GM12878 (cell line): Measurements from ENCODE around the gene S100A14. TPM values are rescaled to one million over a fixed set of nuclear protein-coding genes. Genes with fewer than 3 reads are reported as not detected.

Experiments used
- ATAC-seq: fragments of 200-7000 bp; cut with Tn5 transposase; 3 replicates; pipeline ENCODE4 v1.9.1; 2020; ENCODE audit warnings: mild to moderate bottlenecking, moderate library complexity
- BruUV-seq: library from RNA; stranded (reverse); fragments of 400-500 nt; replicated peaks from 2 replicates; lab custom pipeline; 2021; lab: Mats Ljungman, UMichigan
- CTCF ChIA-PET: fragments of 300-600 bp; sonication (Branson Sonifier 250); formaldehyde crosslinking; extraction: SDS; loops from one replicate; lab custom pipeline; 2021; ENCODE audit warnings: inconsistent platforms; lab: Yijun Ruan, JAX
- POLR2A ChIA-PET: fragments of 350-600 bp; formaldehyde crosslinking; extraction: SDS; loops from one replicate; lab custom pipeline; 2021; ENCODE audit warnings: inconsistent platforms; lab: Charles Lee
- RAD21 ChIA-PET: fragments of 300-600 bp; sonication (Branson Sonifier 250); formaldehyde crosslinking; loops from one replicate; lab custom pipeline; 2023; ENCODE audit warnings: antibody characterized with exemption; ENCODE audit not compliant: unreplicated experiment; lab: Charles Lee
- SMC1A ChIA-PET: fragments of 300-600 bp; sonication (Branson Sonifier 250); formaldehyde crosslinking; loops from one replicate; lab custom pipeline; 2023; ENCODE audit not compliant: unreplicated experiment, uncharacterized antibody; lab: Charles Lee
- DNase-seq: peaks from one replicate; pipeline ENCODE4 v3.0.0-alpha.2; 2011; ENCODE audit warnings: low read depth, low spot score
- FAIRE-seq: peaks from 3 replicates; lab custom pipeline; 2011; peaks lifted over from hg19 to GRCh38; lab: Jason Lieb, UNC
- H2AFZ ChIP-seq: 2 replicates; pipeline ENCODE4 v1.6.0; 2011; ENCODE audit warnings: low read depth, low read length, control low read depth; ENCODE audit not compliant: control insufficient read depth
- H3K27ac ChIP-seq: 2 replicates; pipeline ENCODE4 v1.5.1; 2011; ENCODE audit warnings: control low read depth; ENCODE audit not compliant: control insufficient read depth, insufficient read depth
- H3K27me3 ChIP-seq, 2 experiments: replicated peaks in 1 of 2; 2 replicates each; pipeline versions ENCODE4 v1.6.0 to v1.6.1; 2011; ENCODE audit warnings: low read length in 1 of 2; ENCODE audit not compliant: control insufficient read depth in 2 of 2, insufficient read depth in 2 of 2
- H3K36me3 ChIP-seq, 2 experiments: 2 replicates each; pipeline ENCODE4 v1.5.1; 2011; ENCODE audit warnings: low read length in 1 of 2; ENCODE audit not compliant: control insufficient read depth in 2 of 2, insufficient read depth in 2 of 2
- H3K4me1 ChIP-seq: 2 replicates; pipeline ENCODE4 v1.6.1; 2011; ENCODE audit warnings: mild to moderate bottlenecking, low read length, moderate library complexity, mixed read lengths; ENCODE audit not compliant: control insufficient read depth, insufficient read depth
- H3K4me2 ChIP-seq: 2 replicates; pipeline ENCODE4 v1.6.0; 2011; ENCODE audit warnings: control low read depth; ENCODE audit not compliant: control insufficient read depth, insufficient read depth
- H3K4me3 ChIP-seq: fragments of 200-600 bp; sonication (generic); 2 replicates; pipeline ENCODE4 v1.5.1; 2016
- H3K79me2 ChIP-seq: 2 replicates; pipeline ENCODE4 v1.6.0; 2011; ENCODE audit warnings: low read length; ENCODE audit not compliant: control insufficient read depth, insufficient read depth
- H3K9ac ChIP-seq: 2 replicates; pipeline ENCODE4 v1.8.0; 2011; ENCODE audit warnings: low read length, control low read depth, mixed read lengths; ENCODE audit not compliant: control insufficient read depth, insufficient read depth
- H3K9me3 ChIP-seq: replicated peaks from 3 replicates; pipeline ENCODE4 v1.5.1; 2011; ENCODE audit warnings: mild to moderate bottlenecking, low read length; ENCODE audit not compliant: control insufficient read depth, insufficient read depth
- H4K20me1 ChIP-seq: 2 replicates; pipeline ENCODE4 v1.6.0; 2011; ENCODE audit not compliant: control insufficient read depth, insufficient read depth
- ATF7 ChIP-seq: fragments of 450-650 bp; IDR thresholded peaks from 2 replicates; pipeline ENCODE4 v1.6.1; 2016; ENCODE audit warnings: low read depth, mild to moderate bottlenecking
- BACH1 ChIP-seq: fragments of 450-650 bp; IDR thresholded peaks from 2 replicates; pipeline ENCODE4 v1.6.1; 2017; ENCODE audit warnings: mild to moderate bottlenecking, borderline replicate concordance
- BHLHE40 ChIP-seq, 2 experiments: fragments of 450-650 bp in 1 of 2; IDR thresholded peaks; 2 replicates each; pipeline ENCODE4 v1.6.1; 2011 to 2017; ENCODE audit warnings: low read depth in 2 of 2, borderline replicate concordance in 1 of 2, improper control_type of control experiment in 1 of 2, low read length in 1 of 2, mild to moderate bottlenecking in 1 of 2
- CHD2 ChIP-seq: IDR thresholded peaks from 2 replicates; pipeline ENCODE4 v1.6.1; 2011; ENCODE audit warnings: low read depth, low read length, improper control_type of control experiment, borderline replicate concordance
- E4F1 ChIP-seq: fragments of 450-650 bp; IDR thresholded peaks from 2 replicates; pipeline ENCODE4 v1.6.1; 2018; ENCODE audit warnings: borderline replicate concordance, mild to moderate bottlenecking; ENCODE audit not compliant: partially characterized antibody
- ESRRA ChIP-seq: IDR thresholded peaks from 2 replicates; pipeline ENCODE4 v1.6.1; 2012; ENCODE audit warnings: mild to moderate bottlenecking, low read length, improper control_type of control experiment
- FOXK2 ChIP-seq: fragments of 450-650 bp; IDR thresholded peaks from 2 replicates; pipeline ENCODE4 v1.6.1; 2017; ENCODE audit warnings: mild to moderate bottlenecking, moderate library complexity
- FOXM1 ChIP-seq: IDR thresholded peaks from 2 replicates; pipeline ENCODE4 v1.6.1; 2012; ENCODE audit warnings: low read depth, mild to moderate bottlenecking, inconsistent platforms, low read length, moderate library complexity
- HDGF ChIP-seq: fragments of 450-650 bp; IDR thresholded peaks from 2 replicates; pipeline ENCODE4 v1.6.1; 2016; ENCODE audit warnings: antibody characterized with exemption
- IKZF1 ChIP-seq: fragments of 450-650 bp; conservative IDR thresholded peaks from 2 replicates; pipeline ENCODE4 v1.6.1; 2017; ENCODE audit warnings: antibody characterized with exemption, mild to moderate bottlenecking
- JUNB ChIP-seq: IDR thresholded peaks from 2 replicates; pipeline ENCODE4 v1.6.1; 2016; ENCODE audit warnings: antibody characterized with exemption, mild to moderate bottlenecking
- KAT2A ChIP-seq: conservative IDR thresholded peaks from 2 replicates; pipeline ENCODE4 v1.6.1; 2011; ENCODE audit warnings: low read depth, low read length; ENCODE audit not compliant: control insufficient read depth
- NRF1 ChIP-seq: conservative IDR thresholded peaks from 2 replicates; pipeline ENCODE4 v1.6.1; 2011; ENCODE audit warnings: mild to moderate bottlenecking, low read depth, low read length, improper control_type of control experiment
- RBBP5 ChIP-seq: fragments of 200-600 bp; sonication (generic); conservative IDR thresholded peaks from 2 replicates; pipeline ENCODE4 v1.6.1; 2016
- SMAD5 ChIP-seq: IDR thresholded peaks from 2 replicates; pipeline ENCODE4 v1.6.1; 2016; ENCODE audit warnings: antibody characterized with exemption, low read depth
- SP1 ChIP-seq: IDR thresholded peaks from one replicate; pipeline ENCODE4 v1.6.1; 2011; ENCODE audit warnings: low read depth, low read length
- SPI1 ChIP-seq: IDR thresholded peaks from 2 replicates; pipeline ENCODE4 v1.6.1; 2011; ENCODE audit warnings: low read depth, mild to moderate bottlenecking, low read length, moderate library complexity, borderline replicate concordance; ENCODE audit not compliant: insufficient read depth
- SRF ChIP-seq, 2 experiments: IDR thresholded peaks; 2 replicates each; pipeline ENCODE4 v1.6.1; 2011; ENCODE audit warnings: low read depth in 2 of 2, low read length in 2 of 2, mild to moderate bottlenecking in 1 of 2, moderate library complexity in 1 of 2
- TCF3 ChIP-seq: IDR thresholded peaks from 2 replicates; pipeline ENCODE4 v1.6.1; 2012; ENCODE audit warnings: low read depth, mild to moderate bottlenecking, low read length, borderline replicate concordance; ENCODE audit not compliant: insufficient read depth
- ZNF217 ChIP-seq: fragments of 450-650 bp; IDR thresholded peaks from 2 replicates; pipeline ENCODE4 v1.6.1; 2017; ENCODE audit warnings: antibody characterized with exemption, mild to moderate bottlenecking
- ZSCAN29 ChIP-seq: fragments of 450-650 bp; IDR thresholded peaks from 2 replicates; pipeline ENCODE4 v1.6.1; 2017; ENCODE audit warnings: mild to moderate bottlenecking, moderate library complexity
- WGBS: methylation state at CpG from one replicate; pipeline ENCODE4 v1.1.6; 2016; ENCODE audit warnings: low lambda C conversion rate; ENCODE audit not compliant: insufficient replicate concordance, insufficient coverage; ENCODE audit errors: missing lambda C conversion rate; 5-methylcytosine and 5-hydroxymethylcytosine counted together
- in situ Hi-C: fragments of 300-500 bp; cut with MboI; formaldehyde crosslinking; loops from 9 replicates; pipeline ENCODE4 v1.14.3; 2018; ENCODE audit warnings: mixed read lengths
- intact Hi-C: fragments of 100-400 bp; cut with micrococcal nuclease; formaldehyde crosslinking; loops from one replicate; pipeline ENCODE4 v1.14.2; 2022; ENCODE audit not compliant: unreplicated experiment
- polyA plus RNA-seq, 11 experiments: library from polyadenylated mRNA; depleted of rRNA in 4 of 11; unstranded in 6 of 11; stranded (reverse) in 5 of 11; fragments of >200 nt; fragmentation: Nextera tagmentation in 4 of 11; fragmentation: Illumina TruSeq in 1 of 11; extraction: Ambion mirVana in 4 of 11; extraction: Trizol in 1 of 11; gene quantifications; 1 replicate in 1 of 11; 2 replicates in 10 of 11; pipeline versions ENCODE4 v1.2.1 to v1.2.3, GENCODE V29; 2011 to 2016; ENCODE audit warnings: inconsistent platforms in 2 of 11, missing spikeins in 2 of 11, low read depth in 1 of 11
- total RNA-seq, 4 experiments: library from RNA; depleted of rRNA in 3 of 4; stranded (reverse); fragments of >200 nt in 3 of 4; fragmentation: Illumina TruSeq in 1 of 4; extraction: Trizol in 1 of 4; gene quantifications; 2 replicates each; pipeline versions ENCODE4 v1.2.1 to v1.2.3, GENCODE V29; 2013 to 2021

The S100A14 gene
- total and polyA plus RNA-seq, 10 of the 15 experiments (the other 5 are each of a cell fraction or from before 2014, with no cell fraction given): 0.20 to 0.77 (median 0.45) TPM; not detected in 4

GRCh38 chr1:153566414-153567371, 49.4 kb downstream of the S100A14 start:
- WGBS: 62% methylated on average over 13 of the region's 16 CpGs
- Histone ChIP-seq H3K36me3 (no peaks in the 10 kb centered on the region), H3K4me2 (no peak overlapping the region), H3K4me3 (no peak overlapping the region), H3K27ac (0 out of 2 replicates have a peak overlapping the region, but pooled peaks have one; percentile 11), H3K9ac (no peak overlapping the region; the same call in 1 of the 2 replicates), H3K27me3 (no peaks in the 10 kb centered on the region), H3K79me2 (no peaks in the 10 kb centered on the region), H3K4me1 (peaks cover 15% of the 10 kb centered on the region), H3K9me3 (no peaks in the 10 kb centered on the region), H4K20me1 (no peaks in the 10 kb centered on the region), H2AFZ (peak overlapping the region; percentile 88)
- SMC1A ChIA-PET: interaction anchor here (0.8 to 2.2 kb wide), 13 partner anchors 14 to 221 kb away, joined by 3 to 21 read pairs (median 3); partner anchors contain the start of genes CHTOP and S100A6
- CTCF ChIA-PET: interaction anchor here (0.6 to 8.3 kb wide), 18 partner anchors 9 to 450 kb away, joined by 3 to 113 read pairs (median 4); partner anchors contain the start of genes CHTOP, S100A13, S100A14 and S100A5
- RAD21 ChIA-PET: interaction anchor here (0.5 to 2.5 kb wide), 12 partner anchors 16 to 220 kb away, joined by 3 to 43 read pairs (median 5); partner anchors contain the start of genes CHTOP, S100A4, S100A5 and S100A6
- BruUV-seq: no TSS peak
- intact Hi-C loops (loop anchor here (5.0 kb wide), 2 partner anchors 34 to 181 kb away; no protein-coding TSS in a partner anchor), in situ Hi-C loops (no loop called here)
- DNase-seq (peak; percentile 37), ATAC-seq (peak; percentile 79), FAIRE-seq (no peak)
- POLR2A ChIA-PET: interaction anchor here (0.6 to 4.1 kb wide), 10 partner anchors 12 to 223 kb away, joined by 3 to 34 read pairs (median 4); partner anchors contain the start of genes CHTOP, S100A4, S100A5 and S100A6
- TF ChIP-seq ATF7 (no peak), NRF1 (no peak), FOXM1 (no peak), E4F1 (no peak), SP1 (no peak), ESRRA (no peak), TCF3 (0 out of 2 replicates have a peak, but pooled peaks have one; percentile 10), JUNB (no peak), SPI1 (no peak), BHLHE40 (IDR thresholded peaks at IDR 0.05; ENCODE audit: borderline replicate concordance in 1 of 2, low read depth in 2 of 2, low read length in 1 of 2) (peak in 1 of 2 experiments; percentile 36; a peak in 1 of 4 replicates), BACH1 (peak; percentile 18; the same call in 1 of the 2 replicates), SMAD5 (no peak), KAT2A (no peak), HDGF (0 out of 2 replicates have a peak, but pooled peaks have one; percentile 28), IKZF1 (peak; percentile 33; the same call in 1 of the 2 replicates), ZNF217 (no peak), ZSCAN29 (no peak), FOXK2 (no peak), RBBP5 (no peak), CHD2 (0 out of 2 replicates have a peak, but pooled peaks have one; percentile 56), SRF (IDR thresholded peaks at IDR 0.05; ENCODE audit: low read depth in 2 of 2, low read length in 2 of 2) (no peak)
